H9 (cell line): ENCODE results near the gene SZT2. TPM values are rescaled to one million over a fixed set of nuclear protein-coding genes. Genes with fewer than 3 reads are reported as not detected.

Experiments
- DNase-seq: peaks from one replicate; pipeline ENCODE4 v3.0.0-alpha.2; 2017
- H2AFZ ChIP-seq: one replicate; pipeline ENCODE4 v1.6.1; 2013; ENCODE audit warnings: mild to moderate bottlenecking, low read length, control low read depth, moderate library complexity
- H2AK5ac ChIP-seq: 2 replicates; pipeline ENCODE4 v1.6.1; 2013; ENCODE audit warnings: low read length, control low read depth, mixed read lengths; ENCODE audit not compliant: insufficient read length
- H2BK120ac ChIP-seq: one replicate; pipeline ENCODE4 v1.6.1; 2013; ENCODE audit warnings: low read depth, mild to moderate bottlenecking, low read length, control low read depth, inconsistent platforms; ENCODE audit not compliant: poor library complexity, severe bottlenecking
- H2BK12ac ChIP-seq: 2 replicates; pipeline ENCODE4 v1.6.1; 2013; ENCODE audit warnings: low read length, control low read depth, mixed read lengths, low read depth; ENCODE audit not compliant: insufficient read length
- H2BK15ac ChIP-seq: 2 replicates; pipeline ENCODE4 v1.6.1; 2013; ENCODE audit warnings: low read depth, low read length, control low read depth
- H2BK20ac ChIP-seq: one replicate; pipeline ENCODE4 v1.6.1; 2013; ENCODE audit warnings: low read depth, mild to moderate bottlenecking, low read length, control low read depth, inconsistent platforms; ENCODE audit not compliant: poor library complexity, severe bottlenecking
- H2BK5ac ChIP-seq: 2 replicates; pipeline ENCODE4 v1.6.1; 2013; ENCODE audit warnings: low read length, control low read depth, mixed read lengths; ENCODE audit not compliant: insufficient read length
- H3K14ac ChIP-seq: 2 replicates; pipeline ENCODE4 v1.6.1; 2013; ENCODE audit warnings: low read length, control low read depth; ENCODE audit not compliant: insufficient read depth
- H3K18ac ChIP-seq: 2 replicates; pipeline ENCODE4 v1.6.1; 2013; ENCODE audit warnings: low read depth, mild to moderate bottlenecking, mixed read lengths, low read length, control low read depth; ENCODE audit not compliant: insufficient read length
- H3K23ac ChIP-seq: 2 replicates; pipeline ENCODE4 v1.6.1; 2013; ENCODE audit warnings: low read length, control low read depth, mixed read lengths, low read depth; ENCODE audit not compliant: insufficient read length
- H3K23me2 ChIP-seq: 2 replicates; pipeline ENCODE4 v1.6.1; 2013; ENCODE audit warnings: low read depth, mild to moderate bottlenecking, mixed read lengths, low read length, control low read depth; ENCODE audit not compliant: insufficient read length, poor library complexity, severe bottlenecking
- H3K27ac ChIP-seq: 2 replicates; pipeline ENCODE4 v1.5.1; 2013; ENCODE audit warnings: low read length, control low read depth, mixed read lengths, low read depth; ENCODE audit not compliant: insufficient read length
- H3K27me3 ChIP-seq: 2 replicates; pipeline ENCODE4 v1.6.1; 2013; ENCODE audit warnings: low read length, control low read depth, inconsistent platforms; ENCODE audit not compliant: insufficient read depth
- H3K4ac ChIP-seq: 2 replicates; pipeline ENCODE4 v1.6.1; 2013; ENCODE audit warnings: low read depth, mild to moderate bottlenecking, control low read depth, inconsistent platforms, low read length, moderate library complexity
- H3K4me1 ChIP-seq: 2 replicates; pipeline ENCODE4 v1.6.1; 2013; ENCODE audit warnings: low read length, control low read depth, inconsistent platforms; ENCODE audit not compliant: insufficient read depth
- H3K4me2 ChIP-seq: 2 replicates; pipeline ENCODE4 v1.6.1; 2013; ENCODE audit warnings: low read length, control low read depth, mixed read lengths; ENCODE audit not compliant: insufficient read length, insufficient read depth
- H3K56ac ChIP-seq: 2 replicates; pipeline ENCODE4 v1.6.1; 2013; ENCODE audit warnings: low read depth, mild to moderate bottlenecking, mixed read lengths, low read length, control low read depth; ENCODE audit not compliant: insufficient read length
- H3K79me1 ChIP-seq: 2 replicates; pipeline ENCODE4 v1.6.1; 2013; ENCODE audit warnings: low read depth, mild to moderate bottlenecking, moderate library complexity, low read length, control low read depth, inconsistent platforms; ENCODE audit not compliant: insufficient read depth, poor library complexity, severe bottlenecking
- H3K79me2 ChIP-seq: 2 replicates; pipeline ENCODE4 v1.6.1; 2013; ENCODE audit warnings: low read length, control low read depth, inconsistent platforms; ENCODE audit not compliant: insufficient read depth
- H3K9ac ChIP-seq: 2 replicates; pipeline ENCODE4 v1.6.1; 2013; ENCODE audit warnings: low read length, control low read depth, mixed read lengths; ENCODE audit not compliant: insufficient read length; ENCODE audit errors: extremely low read depth
- H3K9me3 ChIP-seq: one replicate; pipeline ENCODE4 v1.6.1; 2013; ENCODE audit warnings: low read depth, low read length, inconsistent platforms; ENCODE audit not compliant: control insufficient read depth
- H3T11ph ChIP-seq: one replicate; pipeline ENCODE4 v1.6.1; 2013; ENCODE audit warnings: mild to moderate bottlenecking, low read length, control low read depth, inconsistent platforms
- H4K20me1 ChIP-seq: one replicate; pipeline ENCODE4 v1.6.1; 2013; ENCODE audit not compliant: control insufficient read depth, insufficient read length, insufficient read depth
- H4K5ac ChIP-seq: 2 replicates; pipeline ENCODE4 v1.6.1; 2013; ENCODE audit warnings: low read depth, mild to moderate bottlenecking, mixed read lengths, low read length, control low read depth; ENCODE audit not compliant: insufficient read length
- H4K8ac ChIP-seq: replicated peaks from 2 replicates; pipeline ENCODE4 v1.6.1; 2013; ENCODE audit warnings: low read length, control low read depth, mixed read lengths, low read depth; ENCODE audit not compliant: insufficient read length
- H4K91ac ChIP-seq: 2 replicates; pipeline ENCODE4 v1.6.1; 2013; ENCODE audit warnings: low read depth, mild to moderate bottlenecking, moderate library complexity, mixed read lengths, low read length, control low read depth; ENCODE audit not compliant: insufficient read length
- H3K27ac Mint-ChIP-seq, 3 experiments: 2 replicates in 2 of 3; 3 replicates in 1 of 3; pipeline ENCODE4 v1.8.0; 2020 to 2021; ENCODE audit warnings: mixed read lengths in 3 of 3, mild to moderate bottlenecking in 1 of 3, moderate library complexity in 1 of 3
- H3K27me3 Mint-ChIP-seq: 2 replicates; pipeline ENCODE4 v1.8.0; 2021; ENCODE audit warnings: low read depth, mild to moderate bottlenecking, moderate library complexity, mixed read lengths
- H3K36me3 Mint-ChIP-seq, 3 experiments: 2 replicates in 2 of 3; 3 replicates in 1 of 3; pipeline ENCODE4 v1.8.0; 2020 to 2021; ENCODE audit warnings: low read depth in 3 of 3, mixed read lengths in 3 of 3; ENCODE audit not compliant: insufficient read depth in 1 of 3
- H3K4me1 Mint-ChIP-seq, 2 experiments: 2 replicates each; pipeline ENCODE4 v1.8.0; 2020; ENCODE audit warnings: mixed read lengths in 2 of 2
- H3K4me3 Mint-ChIP-seq, 2 experiments: 2 replicates in 1 of 2; 3 replicates in 1 of 2; pipeline ENCODE4 v1.8.0; 2020 to 2021; ENCODE audit warnings: mild to moderate bottlenecking in 2 of 2, mixed read lengths in 2 of 2, moderate library complexity in 1 of 2
- H3K9me3 Mint-ChIP-seq, 2 experiments: 2 replicates in 1 of 2; 3 replicates in 1 of 2; pipeline ENCODE4 v1.8.0; 2020; ENCODE audit warnings: mild to moderate bottlenecking in 2 of 2, mixed read lengths in 2 of 2, moderate library complexity in 1 of 2
- CTCF ChIP-seq: fragments of 200-600 bp; sonication (generic); conservative IDR thresholded peaks from 3 replicates; pipeline ENCODE4 v1.8.0; 2021; ENCODE audit warnings: antibody characterized with exemption, mild to moderate bottlenecking
- WGBS: extraction: QIAGEN DNeasy Blood & Tissue Kit; methylation state at CpG from one replicate; pipeline ENCODE4 v1.1.7; 2013; ENCODE audit warnings: missing lambda C conversion rate, low lambda C conversion rate, mixed read lengths; ENCODE audit not compliant: insufficient read length; ENCODE audit errors: extremely low coverage; 5-methylcytosine and 5-hydroxymethylcytosine counted together
- total RNA-seq: library from RNA; stranded (reverse); gene quantifications from 2 replicates; pipeline ENCODE4 v1.2.1, GENCODE V29; 2021

Gene SZT2
- total RNA-seq, 1 experiment from 2014 or later = 16.8 TPM

- WGBS = no CpG with 5 or more reads among the region's 2 CpGs
- Histone ChIP-seq H3K4ac (no peak overlapping the region), H4K20me1 (no peaks in the 10 kb centered on the region), H3K18ac (no peak overlapping the region), H4K91ac (no peak overlapping the region), H2AK5ac (no peak overlapping the region), H2BK15ac (no peak overlapping the region), H3K9me3 (no peaks in the 10 kb centered on the region), H3K79me2 (no peaks in the 10 kb centered on the region), H4K8ac (no peak overlapping the region), H3K27ac (no peak overlapping the region), H3T11ph (no peak overlapping the region), H2AFZ (no peak overlapping the region), H3K4me1 (no peaks in the 10 kb centered on the region), H3K27me3 (no peaks in the 10 kb centered on the region), H2BK5ac (no peak overlapping the region), H2BK20ac (no peak overlapping the region), H3K4me2 (no peak overlapping the region), H3K9ac (no peak overlapping the region), H3K79me1 (no peaks in the 10 kb centered on the region), H2BK12ac (no peak overlapping the region), H3K23ac (no peak overlapping the region), H2BK120ac (no peak overlapping the region), H4K5ac (no peak overlapping the region), H3K14ac (no peak overlapping the region), H3K56ac (no peak overlapping the region), H3K23me2 (no peaks in the 10 kb centered on the region)
- TF ChIP-seq CTCF = no peak
- Mint-ChIP-seq H3K27ac (no peak overlapping the region), H3K36me3 (no peaks in the 10 kb centered on the region), H3K27me3 (peaks cover 14% of the 10 kb centered on the region), H3K9me3 (peaks cover 0 to 10% of the 10 kb centered on the region in 2 experiments; a peak in 2 of 5 replicates), H3K4me3 (no peak overlapping the region), H3K4me1 (no peaks in the 10 kb centered on the region)
- DNase-seq = no peak
Observed at GRCh38 chr1:43463479-43463878, 73.8 kb downstream of the SZT2 start.
